GM19452 (cell line): ENCODE results near the gene TNNI2.
"Not testable (repeated sequence)": the region's sequence is repeated elsewhere in the genome, so short reads cannot be mapped to it uniquely, and the experiment has no call there.

ENCODE experiments used
- ATAC-seq: cut with Tn5 transposase; IDR thresholded peaks from one replicate; pipeline ENCODE4 v1.9.1; 2021; ENCODE audit not compliant: unreplicated experiment

The TNNI2 gene

DNA sequence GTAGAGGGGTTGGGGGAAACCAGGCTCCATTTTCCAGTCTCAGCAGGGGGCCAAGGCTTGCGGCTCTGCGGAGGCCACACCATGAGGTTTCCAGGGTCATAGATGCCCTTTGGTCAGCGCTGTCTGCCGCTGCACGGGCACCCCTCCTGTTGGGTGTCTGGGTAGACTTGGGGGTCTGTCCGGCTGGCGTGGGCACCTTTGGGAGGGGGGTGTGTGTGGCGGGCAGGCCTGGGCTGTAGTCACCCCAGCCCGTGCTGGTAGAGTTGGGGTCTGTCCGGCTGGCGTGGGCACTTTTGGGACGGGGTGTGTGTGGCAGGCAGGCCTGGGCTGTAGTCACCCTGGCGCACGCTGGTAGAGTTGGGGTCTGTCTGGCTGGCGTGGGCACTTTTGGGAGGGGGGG, 32.8 kb downstream of the TNNI2 start:
- no peak for ATAC-seq

DNA sequence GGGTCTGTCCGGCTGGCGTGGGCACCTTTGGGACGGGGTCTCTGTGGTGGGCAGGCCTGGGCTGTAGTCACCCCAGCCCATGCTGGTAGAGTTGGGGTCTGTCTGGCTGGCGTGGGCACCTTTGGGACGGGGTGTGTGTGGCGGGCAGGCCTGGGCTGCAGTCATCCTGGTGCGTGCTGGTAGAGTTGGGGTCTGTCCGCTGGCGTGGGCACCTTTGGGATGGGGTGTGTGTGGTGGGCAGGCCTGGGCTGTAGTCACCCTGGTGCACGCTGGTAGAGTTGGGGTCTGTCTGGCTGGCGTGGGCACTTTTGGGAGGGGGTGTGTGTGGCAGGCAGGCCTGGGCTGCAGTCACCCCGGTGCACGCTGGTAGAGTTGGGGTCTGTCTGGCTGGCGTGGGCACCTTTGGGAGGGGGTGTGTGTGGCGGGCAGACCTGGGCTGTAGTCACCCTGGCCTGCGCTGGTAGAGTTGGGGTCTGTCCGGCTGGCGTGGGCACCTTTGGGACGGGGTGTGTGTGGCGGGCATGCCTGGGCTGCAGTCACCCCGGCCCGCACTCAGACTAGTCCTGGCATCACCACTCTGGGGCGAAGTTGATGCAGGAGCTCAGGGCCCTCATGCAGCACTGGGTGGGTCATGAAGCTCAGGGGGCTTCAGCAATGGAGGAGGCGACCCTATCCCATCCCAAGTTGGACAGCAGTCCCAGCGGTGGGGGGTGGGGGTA, 33.6 kb downstream of the TNNI2 start:
- ATAC-seq, result no peak

DNA sequence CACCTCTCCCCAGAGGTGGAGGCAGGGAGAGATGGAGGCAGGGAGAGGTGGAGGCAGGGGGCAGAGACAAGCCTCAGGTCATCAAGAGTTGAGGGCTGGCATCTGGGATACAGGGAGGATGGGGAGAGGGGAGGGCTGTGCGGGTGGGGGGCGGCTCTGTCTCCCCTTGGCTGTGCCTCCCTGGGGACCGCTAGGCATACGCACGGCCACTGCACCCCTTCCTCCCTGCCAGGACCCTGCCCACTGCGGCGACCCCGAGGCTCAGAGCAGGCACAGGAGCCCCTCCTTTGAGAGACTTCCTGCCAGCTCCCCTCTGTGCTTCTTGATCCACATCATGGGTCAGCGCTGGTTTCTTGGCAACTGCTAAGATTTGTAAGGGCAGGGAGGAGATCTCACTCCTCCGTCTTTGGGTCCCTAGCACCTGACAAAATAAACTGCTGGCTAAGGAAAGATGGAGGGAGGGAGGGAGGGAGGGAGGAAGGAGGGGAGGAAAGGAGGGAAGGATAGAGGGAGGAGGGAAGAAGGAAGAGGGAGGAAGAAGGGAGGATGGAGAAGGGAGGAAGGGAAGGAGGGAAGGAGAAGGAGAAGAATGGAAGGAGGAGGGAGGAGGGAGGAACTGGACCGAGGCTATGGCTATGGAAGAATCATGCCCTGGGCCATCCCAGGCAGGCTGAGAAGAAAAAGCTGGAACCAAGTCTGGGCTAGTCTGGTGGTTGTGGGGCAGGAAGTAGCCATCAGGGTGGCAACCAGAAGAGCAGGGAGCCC, 34.4 kb downstream of the TNNI2 start:
- no peak for ATAC-seq

DNA sequence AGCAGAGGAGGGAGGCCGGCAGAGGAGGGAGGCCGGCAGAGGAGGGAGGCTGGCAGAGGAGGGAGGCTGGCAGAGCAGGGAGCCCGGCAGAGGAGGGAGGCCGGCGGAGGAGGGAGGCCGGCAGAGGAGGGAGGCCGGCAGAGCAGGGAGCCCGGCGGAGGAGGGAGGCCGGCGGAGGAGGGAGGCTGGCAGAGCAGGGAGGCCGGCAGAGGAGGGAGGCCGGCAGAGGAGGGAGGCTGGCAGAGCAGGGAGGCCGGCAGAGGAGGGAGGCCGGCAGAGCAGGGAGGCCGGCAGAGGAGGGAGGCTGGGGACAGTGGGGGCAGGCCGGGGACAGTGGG, 35.0 kb downstream of the TNNI2 start:
- ATAC-seq, result not testable (repeated sequence)

DNA sequence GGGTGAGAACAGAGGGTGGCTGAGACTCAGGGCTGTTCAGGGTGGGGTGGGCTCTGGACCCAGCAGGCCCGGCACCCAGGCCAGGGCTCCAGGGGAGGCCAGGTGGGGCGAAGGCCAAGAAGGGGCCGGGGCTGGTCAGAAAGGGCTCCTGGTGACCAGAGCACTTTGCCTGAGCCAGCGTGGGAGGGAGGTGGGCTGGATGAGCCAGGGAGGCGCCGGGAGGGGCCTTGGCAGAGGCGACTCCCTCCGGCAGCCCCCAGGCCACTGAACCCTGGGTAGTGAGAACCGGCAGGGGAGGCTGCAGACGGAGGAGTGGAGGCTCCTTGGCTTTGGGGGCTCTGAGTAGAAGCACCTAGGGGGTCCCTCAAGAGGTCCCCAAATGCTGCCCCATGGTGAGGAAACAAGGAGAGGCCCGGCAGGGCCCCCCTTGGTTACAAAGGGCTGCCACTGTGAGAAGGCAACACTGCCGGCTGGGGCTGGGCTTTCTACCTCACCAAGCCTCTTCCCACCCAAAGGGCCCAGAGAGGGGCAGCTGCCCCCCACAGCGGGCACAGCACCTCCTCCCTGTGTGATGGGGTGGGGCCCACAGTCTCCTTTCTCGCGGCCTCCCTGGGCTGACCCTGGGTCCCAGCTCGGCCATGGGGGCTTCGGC, 35.8 kb downstream of the TNNI2 start:
- not testable (repeated sequence) for ATAC-seq

DNA sequence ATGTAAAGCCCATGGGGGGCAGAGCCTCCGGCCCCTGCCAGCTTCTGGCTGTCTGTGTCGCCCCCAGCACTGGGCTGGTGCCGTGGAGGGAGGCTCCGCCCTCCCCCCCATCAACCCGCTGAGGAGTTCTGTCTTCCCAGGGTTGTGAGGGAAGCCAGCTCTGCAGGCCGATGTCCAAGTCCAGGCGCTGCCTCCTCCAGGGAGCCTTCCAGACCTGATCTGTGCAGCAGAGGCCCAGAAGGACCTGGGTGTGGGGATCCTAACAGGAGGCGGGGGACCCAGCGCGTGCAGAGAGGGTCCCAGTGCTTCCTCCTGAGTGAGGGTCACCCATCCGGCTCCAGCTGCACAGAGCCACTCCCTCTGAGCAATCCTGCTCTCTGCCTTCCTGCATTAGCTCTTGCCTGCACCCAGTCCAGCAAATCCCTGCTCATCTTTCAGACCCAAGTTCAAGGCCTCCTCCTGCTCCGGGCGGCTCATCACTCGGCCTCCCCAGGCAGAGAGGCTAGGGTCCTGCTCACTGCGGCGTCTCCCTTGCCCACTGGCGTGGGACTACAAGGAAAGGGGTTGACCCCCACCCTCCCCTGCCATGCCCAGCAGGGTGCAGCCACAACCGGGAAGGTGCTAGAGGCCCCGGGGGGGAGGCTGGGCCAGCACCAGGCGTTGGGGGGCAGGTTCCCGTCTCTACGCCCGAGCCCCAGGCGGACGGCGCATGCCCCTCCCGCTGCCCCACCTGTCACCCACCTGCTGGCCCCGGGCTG, 36.5 kb downstream of the TNNI2 start:
- ATAC-seq, result no peak

DNA sequence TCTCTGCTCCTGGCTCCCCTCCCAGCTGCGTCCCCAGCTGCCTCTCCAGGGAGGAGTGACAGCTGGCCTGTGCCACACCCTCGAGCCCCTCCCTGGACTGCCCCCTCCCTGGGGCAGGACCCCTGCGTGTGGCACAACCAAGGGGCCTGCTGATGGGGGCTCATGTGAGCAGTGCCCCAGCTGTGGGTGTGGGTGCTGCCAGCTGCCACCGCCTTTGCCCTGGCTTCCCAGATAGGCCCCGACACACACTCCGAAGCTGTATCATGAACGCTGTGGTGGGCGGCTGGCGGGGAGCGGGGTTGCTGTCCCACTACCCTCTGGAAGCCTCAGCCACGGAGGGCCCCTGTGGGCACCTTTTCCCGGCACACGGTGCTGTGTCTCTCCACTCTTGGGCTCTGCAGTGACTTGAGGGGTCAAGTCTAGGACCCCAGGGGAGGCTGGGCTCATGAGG, 37.1 kb downstream of the TNNI2 start:
- ATAC-seq, result not testable (repeated sequence)

DNA sequence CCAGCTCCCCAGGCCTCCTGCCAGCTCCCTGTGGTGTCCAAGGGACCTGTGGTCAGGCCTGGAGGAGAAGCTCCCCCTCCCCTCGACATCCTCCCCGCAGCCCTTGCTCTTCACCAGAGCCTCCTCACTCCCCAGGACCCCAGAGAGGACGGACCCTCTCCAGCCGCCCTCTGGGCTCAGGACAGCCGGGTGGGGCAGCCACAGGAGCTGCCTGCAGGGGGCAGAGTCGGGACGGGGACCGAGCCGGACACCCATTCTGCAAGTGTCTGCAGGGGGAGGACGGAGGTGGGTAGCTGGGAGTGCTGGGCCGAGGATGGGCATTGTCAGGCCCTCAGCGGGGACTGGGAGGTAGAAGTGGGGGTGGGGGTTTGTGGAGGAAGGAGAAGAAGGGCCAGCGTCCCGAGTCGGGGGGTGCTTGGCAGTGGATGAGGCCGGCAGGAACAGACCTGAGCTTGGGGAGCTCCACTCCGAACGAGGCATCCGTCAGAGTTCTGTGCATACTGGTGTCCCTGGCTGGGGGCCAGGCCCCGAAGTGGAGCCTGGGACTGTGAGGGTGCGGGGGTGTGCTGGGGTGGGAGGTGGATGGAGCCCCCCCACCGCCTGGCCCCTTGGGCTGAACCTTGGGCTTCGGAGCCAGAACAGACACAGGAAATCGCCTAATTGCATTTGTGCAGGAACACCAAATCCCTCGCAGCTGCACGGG, 37.7 kb downstream of the TNNI2 start:
- no peak for ATAC-seq

DNA sequence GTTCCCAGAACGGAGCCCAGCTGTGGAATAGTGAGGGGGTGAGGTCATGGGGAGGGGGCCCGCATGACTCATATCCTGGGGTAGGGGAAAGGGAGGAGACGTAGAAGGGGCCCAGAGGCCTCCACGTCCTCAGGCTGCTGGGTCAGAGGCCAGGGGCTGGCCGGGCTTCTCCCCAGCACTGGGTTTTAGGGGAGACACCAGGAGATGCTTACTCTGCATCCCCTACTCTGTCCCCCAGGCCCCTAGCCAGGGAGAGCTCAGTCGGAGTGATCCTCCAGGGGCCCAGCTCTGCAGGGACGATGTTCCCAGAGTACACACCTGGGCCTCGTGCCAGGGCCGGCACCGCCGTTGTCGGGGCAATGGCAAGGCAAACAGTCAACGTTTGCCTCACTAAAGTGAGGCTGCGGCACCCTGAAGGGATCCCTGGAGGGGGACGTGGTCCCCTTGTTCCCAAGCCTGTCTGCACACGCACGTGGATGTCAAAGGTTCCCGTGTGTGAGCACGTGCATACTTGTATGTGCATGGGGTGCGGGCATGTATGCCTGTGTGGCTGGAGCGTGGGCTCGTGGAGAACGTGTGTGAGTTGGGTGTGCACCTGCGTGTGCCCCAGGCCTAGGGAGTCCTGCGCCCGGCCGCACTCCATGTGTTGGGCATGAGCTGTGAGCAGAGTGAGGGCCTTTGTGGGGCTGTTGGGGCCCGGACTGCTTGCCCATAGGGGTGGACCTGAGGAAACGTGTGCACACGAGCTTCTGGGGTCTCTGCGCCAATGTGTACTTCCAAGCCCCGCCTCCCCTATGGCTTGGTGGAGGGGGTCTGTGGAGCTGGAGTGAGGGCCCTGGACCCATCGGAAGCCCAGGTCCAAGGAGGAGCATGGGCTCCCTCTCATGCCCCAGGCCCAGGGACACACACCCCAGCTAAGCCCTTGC, 38.7 kb downstream of the TNNI2 start:
- ATAC-seq, result no peak

DNA sequence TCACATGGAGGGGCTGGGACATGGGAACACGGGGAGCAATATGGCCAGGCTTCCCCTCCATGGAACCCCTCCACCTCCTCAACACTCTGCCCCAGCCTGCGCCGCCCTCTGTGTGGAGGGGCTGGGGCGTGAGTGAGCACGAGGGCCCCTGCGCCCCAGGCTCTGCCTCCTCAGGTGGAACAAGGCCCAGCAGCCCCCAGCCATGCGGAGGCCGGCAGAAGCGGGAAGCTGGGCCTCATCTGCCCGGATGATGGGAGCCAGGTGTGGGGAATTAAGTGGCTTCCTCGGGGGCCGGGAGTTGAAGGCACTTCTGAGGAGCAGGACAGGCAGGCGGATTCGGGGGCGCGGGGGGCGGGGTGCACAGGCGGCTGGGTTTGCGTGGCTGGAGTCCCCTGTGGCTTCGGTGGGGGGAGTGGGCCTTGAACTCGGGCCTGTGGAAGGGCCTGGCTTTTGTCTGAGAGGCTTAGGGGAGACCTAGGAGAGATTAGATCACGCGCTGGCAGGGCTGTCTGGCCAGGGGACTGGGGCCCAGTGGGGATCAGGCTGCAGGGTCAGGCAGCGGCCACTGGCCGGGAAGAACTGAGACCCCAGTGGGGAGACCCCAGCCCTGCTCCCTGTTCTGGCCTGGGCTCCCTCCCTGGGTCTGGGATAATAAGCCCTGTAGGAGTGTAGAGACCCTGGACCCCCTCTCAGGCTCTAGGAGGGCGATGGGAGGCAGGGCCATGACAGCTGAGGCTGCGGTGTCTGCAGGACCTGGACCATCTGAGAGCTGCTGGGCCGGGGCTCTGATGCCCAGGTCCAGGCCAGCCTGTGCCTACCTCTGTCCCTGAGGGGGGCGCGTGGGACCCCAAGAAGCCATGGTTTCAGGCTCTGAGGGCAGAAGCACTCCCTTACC, 39.6 kb downstream of the TNNI2 start:
- no peak for ATAC-seq

DNA sequence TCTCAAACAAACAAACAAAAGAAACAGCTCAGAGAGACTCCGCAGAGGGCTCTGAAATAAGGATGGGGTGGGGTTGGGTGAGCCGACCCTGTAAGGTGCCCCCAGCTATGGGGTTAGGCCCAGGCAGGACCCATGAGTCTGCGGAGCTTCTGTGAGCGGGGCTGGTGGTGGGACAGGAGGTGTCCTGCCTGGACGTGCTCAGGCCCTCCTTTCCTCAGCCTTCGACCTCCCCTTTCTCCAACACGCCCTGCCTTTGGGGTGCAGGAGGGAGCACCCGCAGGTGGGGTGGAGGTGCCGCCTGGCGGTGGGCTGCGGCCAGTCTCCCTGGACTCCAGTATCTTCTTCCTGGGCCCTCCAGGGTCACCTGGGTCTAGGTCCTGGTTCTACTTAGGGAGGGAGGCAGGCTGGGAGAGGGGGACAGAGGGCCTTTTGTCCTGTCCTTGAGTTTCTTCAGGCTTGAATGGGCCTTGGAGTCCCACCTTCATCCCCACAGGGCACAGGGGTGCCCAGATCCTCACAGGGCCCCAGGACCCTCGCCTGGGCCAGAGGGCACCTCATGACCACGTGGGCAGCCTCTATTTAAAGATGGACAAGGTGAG, 40.7 kb downstream of the TNNI2 start:
- no peak for ATAC-seq

DNA sequence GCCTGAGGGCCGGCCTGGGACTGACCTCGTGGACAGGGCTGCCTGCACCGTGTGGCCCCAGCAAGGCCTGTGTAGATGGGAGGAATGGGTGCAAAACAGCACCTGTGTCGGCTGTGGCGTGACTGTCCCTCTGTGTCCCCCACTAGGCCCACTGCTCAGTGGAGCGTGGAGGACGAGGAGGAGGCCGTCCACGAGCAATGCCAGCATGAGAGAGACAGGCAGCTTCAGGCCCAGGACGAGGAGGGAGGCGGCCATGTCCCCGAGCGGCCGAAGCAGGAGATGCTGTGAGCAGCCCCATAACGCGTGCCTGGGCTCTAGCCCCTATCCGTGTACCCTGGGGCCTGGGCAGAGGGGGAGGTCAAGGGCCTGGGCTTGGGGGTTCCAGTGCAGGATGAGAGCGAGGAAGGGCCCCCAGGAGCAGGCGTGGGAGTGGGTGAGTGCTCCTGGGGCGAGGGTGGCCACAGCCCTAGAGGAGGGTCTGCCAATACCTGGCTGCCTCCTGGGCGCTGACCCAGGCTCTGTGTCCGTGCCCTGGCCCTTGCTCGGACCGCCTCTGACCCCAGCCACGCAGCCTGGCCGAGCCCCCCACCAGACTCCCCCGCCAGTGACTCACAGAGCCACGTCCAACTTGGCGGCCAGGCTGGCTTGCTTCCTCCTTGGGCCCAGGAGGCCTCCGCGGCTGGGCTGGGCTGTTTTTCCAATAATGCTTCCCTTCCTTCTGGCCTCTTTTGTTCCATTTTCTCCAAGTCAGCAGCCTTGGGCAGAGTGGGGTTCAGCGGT, 41.4 kb downstream of the TNNI2 start:
- ATAC-seq, result no peak

DNA sequence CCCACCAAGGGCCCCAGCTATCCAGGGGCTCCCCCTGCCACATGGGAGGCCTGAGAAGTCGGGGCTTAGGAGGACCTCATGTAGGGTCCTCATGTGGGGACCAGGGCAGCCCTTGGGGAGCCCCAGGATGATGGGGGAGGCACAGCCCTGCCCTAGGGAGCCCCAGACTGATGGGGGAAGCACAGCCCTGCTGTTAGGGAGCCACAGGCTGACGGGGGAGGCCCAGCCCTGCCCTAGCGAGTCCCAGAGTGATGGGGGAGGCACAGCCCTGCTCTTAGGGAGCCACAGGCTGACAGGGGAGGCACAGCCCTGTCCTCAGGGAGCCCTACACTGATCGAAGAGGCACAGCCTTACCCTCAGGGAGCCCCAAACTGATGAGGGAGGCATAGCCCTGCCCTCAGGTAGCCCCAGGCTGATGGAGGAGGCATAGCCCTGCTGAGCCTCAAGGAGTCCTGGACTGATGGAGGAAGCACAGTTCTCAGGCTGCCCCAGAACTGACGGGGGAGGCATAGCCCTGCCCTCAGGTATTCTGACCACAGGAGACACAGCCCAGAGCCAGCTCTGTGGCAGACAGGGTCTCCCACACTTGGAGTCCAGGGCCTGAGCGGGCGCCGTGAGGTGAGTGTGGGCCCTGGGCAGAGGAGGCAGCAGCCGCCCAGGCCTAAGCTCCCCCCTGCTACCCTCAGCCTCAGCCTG, 42.1 kb downstream of the TNNI2 start:
- no peak for ATAC-seq

DNA sequence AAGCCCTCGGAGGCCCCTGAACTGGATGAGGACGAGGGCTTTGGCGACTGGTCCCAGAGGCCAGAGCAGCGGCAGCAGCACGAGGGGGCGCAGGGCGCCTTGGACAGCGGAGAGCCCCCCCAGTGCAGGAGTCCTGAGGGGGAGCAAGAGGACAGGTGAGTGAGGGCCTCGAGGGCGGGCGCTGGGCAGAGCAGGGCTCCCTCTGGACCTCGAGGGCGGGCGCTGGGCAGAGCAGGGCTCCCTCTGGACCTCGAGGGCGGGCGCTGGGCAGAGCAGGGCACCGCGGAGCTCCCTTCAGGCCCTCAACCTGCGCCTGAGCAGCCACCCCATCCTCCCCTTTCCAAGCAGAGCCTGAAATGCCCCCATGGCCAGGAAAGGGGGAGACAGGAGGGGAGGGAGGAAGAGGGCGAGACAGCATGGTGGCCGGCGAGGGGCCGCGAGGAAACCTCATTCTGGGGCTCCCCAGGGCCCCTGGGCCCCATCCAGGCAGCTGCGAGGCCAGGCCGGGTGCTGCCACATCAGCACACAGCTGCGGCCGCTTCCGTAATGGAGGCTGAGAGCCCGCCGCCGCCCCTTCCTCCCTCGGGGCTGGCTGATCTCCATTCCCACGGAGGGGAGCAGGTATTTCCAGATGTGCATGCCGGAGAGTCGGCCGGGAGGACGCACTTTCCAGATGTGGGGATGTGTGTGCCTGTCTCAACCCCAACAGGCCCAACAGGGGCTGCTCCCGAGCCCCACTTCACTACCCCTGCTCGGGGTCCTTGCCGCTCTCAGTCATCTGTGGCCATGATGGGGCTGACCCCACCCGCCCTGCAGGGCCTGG, 42.9 kb downstream of the TNNI2 start:
- no peak for ATAC-seq

DNA sequence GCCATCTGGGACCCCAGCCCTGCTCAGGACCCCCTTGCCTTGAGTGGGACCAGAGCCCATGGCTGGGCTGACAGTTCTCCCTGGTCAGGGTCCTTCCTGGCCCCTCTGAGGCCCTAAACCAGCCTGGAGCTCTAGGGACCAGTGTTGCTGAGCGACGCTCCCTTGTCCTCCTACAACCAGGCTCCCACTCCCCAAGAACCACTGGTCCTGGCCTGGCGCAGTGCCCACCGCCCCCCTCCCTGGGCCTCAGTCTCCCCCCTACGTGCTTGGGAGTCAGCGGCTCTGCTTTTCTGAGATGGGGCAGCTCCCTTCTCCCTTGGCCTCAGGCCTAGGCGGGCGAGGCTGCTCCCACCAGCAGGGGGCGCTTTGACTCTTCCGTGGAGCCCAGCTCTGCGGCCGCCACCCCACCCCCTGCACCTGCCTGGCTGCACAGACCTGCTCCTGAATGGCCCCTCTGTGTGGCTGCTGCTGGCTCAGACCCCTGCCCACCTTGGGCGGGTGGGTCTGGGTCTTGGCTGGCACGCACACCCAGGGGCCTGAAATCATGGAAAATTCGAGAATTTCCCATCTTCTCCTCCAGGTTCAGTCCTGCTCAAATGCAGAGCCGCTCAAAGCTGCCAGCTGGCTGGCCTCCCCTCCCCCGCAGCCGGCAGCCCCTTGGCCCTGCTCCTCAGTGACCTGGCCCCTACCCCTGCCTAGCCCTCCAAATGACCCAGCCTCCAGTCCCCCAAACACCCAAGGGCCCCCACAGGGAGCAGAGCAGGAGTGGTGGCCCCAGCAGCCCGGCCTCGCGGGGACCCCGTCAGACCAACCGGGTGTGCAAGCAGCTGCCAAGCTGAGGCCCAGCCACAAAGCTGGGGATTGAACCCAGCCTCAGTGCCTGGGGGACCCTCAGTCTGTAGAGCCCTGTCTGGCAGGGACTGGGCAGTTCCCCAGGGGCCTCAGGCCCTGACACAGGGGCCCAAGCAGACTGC, 43.8 kb downstream of the TNNI2 start:
- ATAC-seq, result no peak
